Stimulated activated naive CD8-positive, alpha-beta T cell treated with anti-CD3 and anti-CD28 coated beads, Interleukin-15, Interleukin-2, amounts not matched to agents 100 U/mL and 50 U/mL, for 24 hours (primary cell): ENCODE data around the gene NAV2.

ENCODE experiments used
- ATAC-seq: fragments of 150-1000 bp; cut with Tn5 transposase; one replicate; pipeline ENCODE4 v1.10.0; 2021
- DNase-seq: peaks from one replicate; pipeline ENCODE4 v3.0.0; 2021

NAV2 gene

GRCh38 chr11:19977941-19978340, 265.3 kb downstream of the NAV2 start:
- DNase-seq (no peak), ATAC-seq (no peak)

DNA sequence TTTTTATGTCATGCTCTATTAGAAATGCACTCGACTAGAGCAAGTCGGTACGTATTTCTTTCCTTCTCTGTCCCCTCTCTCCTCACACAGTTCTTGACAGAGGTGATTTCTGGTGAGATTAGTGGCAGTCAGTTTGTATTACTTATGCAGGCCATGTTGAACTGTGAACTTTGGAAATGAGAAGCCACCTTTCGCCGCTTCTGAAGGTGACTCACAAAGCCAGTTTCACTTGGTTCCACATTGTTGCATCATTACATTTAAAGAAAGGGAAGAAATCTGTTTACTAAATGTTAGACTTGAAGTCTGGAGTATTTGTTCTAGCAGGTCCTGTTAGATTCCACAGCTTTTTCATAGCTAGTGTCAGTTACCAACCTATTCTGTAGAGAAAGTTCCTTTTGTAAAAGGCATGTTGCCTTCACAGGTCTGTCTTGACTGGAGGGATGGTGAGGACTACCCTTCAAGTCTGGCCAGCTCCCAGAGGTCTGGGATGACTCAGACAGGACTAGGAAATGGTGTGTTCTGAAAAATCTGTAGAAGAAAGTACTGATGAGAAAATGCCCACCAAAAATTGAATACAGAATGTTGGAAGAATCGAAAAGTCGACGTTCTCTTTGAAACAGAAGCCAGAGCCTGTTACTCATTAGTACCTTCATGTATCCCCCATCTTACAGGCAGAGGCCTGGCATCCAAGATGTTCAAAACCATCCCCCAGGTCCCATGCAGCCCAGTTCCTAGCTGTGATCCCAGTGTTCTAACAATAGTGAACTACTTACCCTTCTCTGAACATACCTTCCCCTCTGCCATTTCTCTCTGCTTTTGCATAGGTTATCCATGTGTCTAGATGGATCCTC, 266.3 kb downstream of the NAV2 start:
- ATAC-seq = peak; percentile 72
- DNase-seq = no peak

DNA sequence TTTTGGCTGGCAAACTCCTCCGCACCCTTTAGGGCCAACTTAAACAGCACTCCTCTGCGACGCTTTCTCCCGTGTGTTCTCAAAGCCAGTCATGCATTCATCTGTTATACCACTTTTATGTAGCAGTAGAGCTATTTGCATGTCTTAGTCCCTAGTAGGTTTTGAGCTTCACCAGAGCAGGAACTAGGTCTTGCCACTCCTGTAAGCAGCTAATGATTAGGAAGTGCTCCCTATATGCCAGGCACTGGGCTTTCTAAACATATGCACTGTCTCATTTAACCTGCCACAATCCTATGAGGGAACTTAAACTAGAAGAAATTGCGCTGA, 266.8 kb downstream of the NAV2 start:
- no peak for ATAC-seq

GRCh38 chr11:19980388-19980787, 267.8 kb downstream of the NAV2 start:
- no peak for DNase-seq
- no peak for ATAC-seq

More for the DNA sequence above, 266.8 kb downstream of the NAV2 start:
- DNase-seq = no peak

- DNase-seq = no peak
- ATAC-seq = no peak
Observed at GRCh38 chr11:19980957-19981669, 268.5 kb downstream of the NAV2 start.

DNA sequence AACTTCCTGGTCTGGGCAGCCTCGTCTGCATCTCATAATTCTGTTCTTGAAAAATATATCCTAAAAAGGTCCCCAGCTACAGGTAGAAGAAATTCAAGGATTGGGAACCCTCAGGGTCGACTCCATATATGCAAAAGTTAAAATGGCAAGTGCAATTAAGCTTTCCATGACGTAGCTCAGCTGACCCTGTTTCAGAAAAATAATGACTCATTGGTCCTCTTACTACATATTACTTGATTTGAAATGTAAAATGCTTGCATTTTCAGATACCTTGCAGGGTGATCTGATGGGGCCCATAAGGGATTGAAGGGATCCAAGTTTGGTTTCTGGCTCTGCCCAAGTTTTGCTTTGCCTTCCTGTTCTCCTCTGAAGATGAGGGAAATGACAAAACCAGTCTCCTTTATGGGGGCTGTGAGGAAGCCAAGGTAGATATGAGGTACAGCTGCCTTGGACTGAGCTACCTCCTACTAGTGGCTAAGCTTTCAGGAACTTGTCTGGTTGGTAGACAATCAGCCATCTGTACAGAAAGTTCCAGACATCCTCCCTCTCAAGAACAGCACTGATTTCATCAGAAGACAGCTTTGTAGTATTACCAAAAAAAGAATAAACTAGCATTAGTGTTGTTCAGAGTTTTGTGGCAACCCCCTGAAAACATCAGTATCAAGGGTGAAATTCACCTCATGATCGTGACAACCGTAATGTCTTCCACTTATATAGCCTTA, 270.3 kb downstream of the NAV2 start:
- DNase-seq (no peak), ATAC-seq (no peak)

GRCh38 chr11:19984048-19984742, 271.6 kb downstream of the NAV2 start:
- no peak for ATAC-seq

DNA sequence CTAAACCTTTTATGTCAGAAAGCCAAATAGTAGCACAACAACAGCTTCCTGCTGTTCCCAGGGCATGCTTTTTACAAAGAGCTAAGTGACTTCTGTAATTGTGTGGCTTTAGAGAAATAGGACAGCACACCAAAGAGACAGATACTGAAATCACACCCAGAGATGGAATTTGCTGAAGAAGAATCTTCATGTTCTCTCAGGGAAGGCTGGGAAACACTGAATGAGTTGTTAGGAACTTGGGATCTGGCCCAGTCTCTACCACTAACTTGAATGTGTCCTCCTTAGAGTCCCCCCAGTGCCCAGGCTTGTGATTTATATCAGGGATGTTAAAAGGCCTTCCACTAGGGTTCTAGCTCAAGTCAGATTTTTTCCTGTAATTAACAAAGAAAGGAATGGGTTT, 272.5 kb downstream of the NAV2 start:
- DNase-seq (no peak), ATAC-seq (no peak)

More at GRCh38 chr11:19984048-19984742, 271.6 kb downstream of the NAV2 start:
- DNase-seq = no peak

GRCh38 chr11:19987331-19987801, 274.7 kb downstream of the NAV2 start:
- no peak for DNase-seq
- ATAC-seq = no peak

- DNase-seq = no peak
- ATAC-seq = no peak
Observed at GRCh38 chr11:19988598-19988997, 276.0 kb downstream of the NAV2 start.

GRCh38 chr11:19989191-19989590, 276.6 kb downstream of the NAV2 start:
- ATAC-seq (no peak), DNase-seq (no peak)

DNA sequence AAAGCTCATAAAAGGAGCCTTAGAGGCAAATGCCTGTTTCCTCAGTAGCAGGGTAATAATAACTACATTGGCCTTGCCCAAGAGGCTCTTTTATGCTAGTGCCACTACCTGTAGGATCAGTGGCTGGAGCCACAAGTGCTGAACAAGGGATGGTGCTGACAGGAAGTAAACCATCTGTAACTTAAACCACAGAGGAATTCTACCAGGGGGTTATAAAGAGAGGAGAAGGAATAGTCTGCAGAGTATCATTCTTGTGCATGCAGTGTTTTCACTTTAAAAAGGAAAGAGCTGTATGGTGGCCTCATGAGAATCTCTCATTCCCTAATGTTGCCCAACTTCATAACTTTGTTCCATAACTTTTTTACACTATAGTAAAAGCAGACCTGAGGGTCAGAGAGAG, 279.5 kb downstream of the NAV2 start:
- DNase-seq (no peak), ATAC-seq (no peak)

DNA sequence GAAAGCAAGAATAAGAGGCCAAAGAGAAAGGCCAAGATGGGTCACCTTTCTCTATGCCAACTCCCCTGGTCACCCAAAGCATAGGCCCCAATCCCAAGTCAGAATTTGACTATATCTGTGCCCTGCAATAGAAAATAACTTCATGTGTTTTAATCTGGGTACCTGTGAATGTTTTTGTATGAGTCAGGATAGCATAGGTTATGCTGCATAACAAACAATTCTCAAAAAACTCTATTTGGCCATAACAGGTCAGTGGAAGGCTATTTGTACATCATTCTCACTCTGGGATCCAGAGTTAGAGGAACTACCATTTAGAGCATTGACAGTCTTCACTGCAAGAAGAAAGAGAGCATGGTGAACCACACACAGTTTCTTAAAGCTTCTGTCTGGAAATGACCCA, 280.4 kb downstream of the NAV2 start:
- no peak for ATAC-seq

GRCh38 chr11:19994672-19995071, 282.0 kb downstream of the NAV2 start:
- ATAC-seq = no peak

More for the DNA sequence above, 280.4 kb downstream of the NAV2 start:
- no peak for DNase-seq

GRCh38 chr11:19995145-19995544, 282.5 kb downstream of the NAV2 start:
- DNase-seq = no peak
- no peak for ATAC-seq

More at GRCh38 chr11:19994672-19995071, 282.0 kb downstream of the NAV2 start:
- DNase-seq = no peak

DNA sequence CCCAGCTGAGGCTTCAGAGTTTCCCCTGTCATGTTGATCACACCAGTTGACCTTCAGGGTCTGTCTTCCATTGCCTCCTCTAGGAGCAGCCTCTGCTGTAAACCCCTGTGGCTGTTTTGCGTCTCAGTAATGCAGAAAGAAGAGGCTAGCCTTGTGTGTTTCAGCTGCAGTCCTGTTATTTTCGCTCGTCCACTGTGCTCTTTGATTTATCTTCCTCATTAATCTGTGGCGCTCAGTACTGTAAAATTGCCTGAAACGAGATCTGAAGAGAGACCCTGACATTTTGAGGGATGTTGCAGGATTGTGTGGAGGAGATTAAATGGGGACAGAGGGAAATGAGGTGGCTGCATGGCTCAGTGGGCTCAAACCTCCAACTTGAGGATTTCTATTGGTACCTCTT, 283.9 kb downstream of the NAV2 start:
- DNase-seq (no peak), ATAC-seq (no peak)

GRCh38 chr11:20000022-20000350, 287.3 kb downstream of the NAV2 start:
- ATAC-seq = no peak
- no peak for DNase-seq

- ATAC-seq = no peak
- no peak for DNase-seq
Observed at GRCh38 chr11:20000351-20001134, 287.9 kb downstream of the NAV2 start.

DNA sequence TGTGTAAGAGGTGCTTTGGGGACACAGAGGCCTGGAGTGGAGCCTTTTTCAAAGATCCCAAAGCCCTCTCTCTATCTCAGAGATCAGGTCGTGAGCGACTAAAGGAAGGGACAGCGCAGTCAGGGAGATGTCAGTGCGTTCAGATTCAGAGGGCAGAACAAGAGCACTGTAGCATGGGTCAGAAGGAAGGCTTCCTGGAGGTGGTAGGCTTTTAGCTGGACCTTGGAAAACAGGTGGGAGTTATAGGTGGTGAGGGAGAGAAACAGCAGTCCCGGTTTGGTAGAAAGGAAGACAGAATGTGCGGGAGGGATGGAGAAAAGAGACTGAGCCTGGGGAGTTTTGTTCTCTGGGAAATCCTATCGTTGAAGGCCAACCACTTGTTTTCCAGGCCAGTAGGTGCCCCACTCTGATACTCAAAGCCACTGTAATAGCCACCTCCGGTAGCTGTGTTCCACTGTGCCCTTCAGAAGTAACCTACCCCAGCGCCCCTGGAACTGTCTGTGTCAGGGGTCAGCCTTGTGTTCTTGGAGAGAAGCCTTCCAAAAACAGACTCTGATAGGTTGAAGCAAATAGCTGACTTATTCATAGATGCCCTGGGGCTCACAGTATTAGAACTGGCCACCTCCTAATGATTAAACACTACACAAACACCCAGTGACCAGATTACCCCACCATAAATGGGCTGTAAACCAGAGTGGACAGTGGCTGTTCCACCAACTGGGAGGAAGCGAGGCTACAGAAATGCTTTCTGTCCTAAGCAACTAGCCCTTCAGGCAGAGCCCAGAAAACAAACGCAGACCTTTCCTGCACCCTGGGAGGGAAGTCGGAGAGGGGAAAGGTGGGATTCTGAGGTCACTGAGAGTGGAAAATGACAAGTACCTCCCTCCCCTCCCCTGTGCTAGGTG, 289.9 kb downstream of the NAV2 start:
- DNase-seq = no peak

GRCh38 chr11:20003351-20003750, 290.7 kb downstream of the NAV2 start:
- no peak for ATAC-seq
- no peak for DNase-seq

More for the DNA sequence above, 289.9 kb downstream of the NAV2 start:
- no peak for ATAC-seq
